HepG2 (cell line): ENCODE results near the gene TRIM7. TPM values are rescaled to one million over a fixed set of nuclear protein-coding genes. Genes with fewer than 3 reads are reported as not detected.

Source experiments
- DPF2 ChIP-seq: sonication (generic); formaldehyde crosslinking; IDR thresholded peaks from 2 replicates; pipeline ENCODE4 v1.4.0; 2020; ENCODE audit warnings: mild to moderate bottlenecking, low read depth, missing genetic modification reagents, borderline replicate concordance
- ELK4 ChIP-seq: sonication (generic); formaldehyde crosslinking; IDR thresholded peaks from 2 replicates; pipeline ENCODE4 v1.9.0; 2021; ENCODE audit warnings: missing genetic modification reagents, borderline replicate concordance
- FOXP4 ChIP-seq: sonication (generic); formaldehyde crosslinking; IDR thresholded peaks from 2 replicates; pipeline ENCODE4 v1.4.0; 2020; ENCODE audit warnings: missing genetic modification reagents
- GMEB2 ChIP-seq: IDR thresholded peaks from 2 replicates; pipeline ENCODE4 v1.6.1; 2016; ENCODE audit warnings: missing biosample characterization, missing genetic modification reagents, low read depth
- HIC2 ChIP-seq: sonication (generic); formaldehyde crosslinking; IDR thresholded peaks from 2 replicates; pipeline ENCODE4 v1.9.0; 2022; ENCODE audit warnings: low read depth, missing genetic modification reagents
- MTA3 ChIP-seq: sonication (generic); formaldehyde crosslinking; IDR thresholded peaks from 2 replicates; pipeline ENCODE4 v1.4.0; 2020; ENCODE audit warnings: missing genetic modification reagents
- NR2C2 ChIP-seq: sonication (generic); formaldehyde crosslinking; IDR thresholded peaks from 2 replicates; pipeline ENCODE4 v1.4.0; 2020; ENCODE audit warnings: missing genetic modification reagents, mild to moderate bottlenecking, moderate library complexity, borderline replicate concordance
- NR3C1 ChIP-seq: sonication (generic); formaldehyde crosslinking; IDR thresholded peaks from 2 replicates; pipeline ENCODE4 v1.4.0; 2020; ENCODE audit warnings: missing genetic modification reagents
- POLR2G ChIP-seq: fragments of 200-400 bp; formaldehyde crosslinking; IDR thresholded peaks from 2 replicates; pipeline ENCODE4 v1.6.1; 2018; ENCODE audit warnings: mild to moderate bottlenecking, low read depth, low read length, moderate library complexity
- TCF12 ChIP-seq, 2 experiments: fragments of 450-650 bp in 1 of 2; sonication (generic) in 1 of 2; formaldehyde crosslinking in 1 of 2; IDR thresholded peaks; 2 replicates each; pipeline versions ENCODE4 v1.6.1 to v1.8.0; 2017 to 2022; ENCODE audit warnings: antibody characterized with exemption in 1 of 2, mild to moderate bottlenecking in 1 of 2, missing genetic modification reagents in 1 of 2, moderate library complexity in 1 of 2
- TOPORS ChIP-seq: sonication (generic); formaldehyde crosslinking; IDR thresholded peaks from 2 replicates; pipeline ENCODE4 v1.8.0; 2023; ENCODE audit warnings: mild to moderate bottlenecking, missing genetic modification reagents
- TP53 ChIP-seq: sonication (generic); formaldehyde crosslinking; conservative IDR thresholded peaks from 2 replicates; pipeline ENCODE4 v1.4.0; 2020; ENCODE audit warnings: missing genetic modification reagents
- TRIM22 ChIP-seq: fragments of 450-650 bp; IDR thresholded peaks from 2 replicates; pipeline ENCODE4 v1.6.1; 2017
- ZC3H13 ChIP-seq: sonication (generic); formaldehyde crosslinking; IDR thresholded peaks from 2 replicates; pipeline ENCODE4 v1.8.1; 2023; ENCODE audit warnings: mild to moderate bottlenecking, missing genetic modification reagents, moderate library complexity
- ZNF713 ChIP-seq: sonication (generic); formaldehyde crosslinking; IDR thresholded peaks from 2 replicates; pipeline ENCODE4 v1.4.0; 2020; ENCODE audit warnings: mild to moderate bottlenecking, missing genetic modification reagents
- ZNF747 ChIP-seq: sonication (generic); formaldehyde crosslinking; IDR thresholded peaks from 2 replicates; pipeline ENCODE4 v1.8.1; 2023; ENCODE audit warnings: missing genetic modification reagents, mild to moderate bottlenecking, borderline replicate concordance
- ZNF761 ChIP-seq: sonication (generic); formaldehyde crosslinking; conservative IDR thresholded peaks from 2 replicates; pipeline ENCODE4 v1.4.0; 2020; ENCODE audit warnings: mild to moderate bottlenecking, missing genetic modification reagents
- ZNF776 ChIP-seq: sonication (generic); formaldehyde crosslinking; IDR thresholded peaks from 2 replicates; pipeline ENCODE4 v1.4.0; 2020; ENCODE audit warnings: mild to moderate bottlenecking, missing genetic modification reagents
- ZNF777 ChIP-seq: sonication (generic); formaldehyde crosslinking; IDR thresholded peaks from 2 replicates; pipeline ENCODE4 v1.4.0; 2020; ENCODE audit warnings: missing genetic modification reagents
- ZSCAN30 ChIP-seq: sonication (generic); formaldehyde crosslinking; IDR thresholded peaks from 2 replicates; pipeline ENCODE4 v1.5.0; 2020; ENCODE audit warnings: mild to moderate bottlenecking, missing genetic modification reagents
- polyA plus RNA-seq, 8 experiments: library from polyadenylated mRNA; depleted of rRNA in 3 of 8; stranded (reverse) in 7 of 8; unstranded in 1 of 8; fragments of >200 nt; fragmentation: Illumina TruSeq in 4 of 8; extraction: Trizol in 4 of 8; gene quantifications; 2 replicates each; pipeline versions ENCODE4 v1.2.1 to v1.2.3, GENCODE V29; 2011 to 2016; ENCODE audit warnings: low read depth in 4 of 8, missing spikeins in 1 of 8, mixed read lengths in 1 of 8; ENCODE audit not compliant: insufficient read depth in 1 of 8
- total RNA-seq, 5 experiments: library from RNA; depleted of rRNA; stranded (reverse); fragments of >200 nt; fragmentation: Illumina TruSeq; extraction: Trizol; gene quantifications; 2 replicates each; pipeline ENCODE4 v1.2.3, GENCODE V29; 2016; ENCODE audit warnings: low read depth in 1 of 5

TRIM7 gene
- total and polyA plus RNA-seq, 2 of the 13 experiments (the other 11 are each of a cell fraction or from before 2014, with no cell fraction given) = 0.13 TPM; not detected in 1

- TF ChIP-seq ZSCAN30 (CRISPR knock-in tag) (peak; percentile 52; the same call in 1 of the 2 replicates), TOPORS (CRISPR knock-in tag) (peak; percentile 76; the same call in 1 of the 2 replicates), TCF12 (IDR thresholded peaks at IDR 0.05) (no peak), TCF12 (CRISPR knock-in tag; IDR thresholded peaks at IDR 0.05) (peak; percentile 39; the same call in 1 of the 2 replicates), ZNF777 (peak; percentile 70), NR2C2 (CRISPR knock-in tag) (0 out of 2 replicates have a peak, but pooled peaks have one; percentile 31), HIC2 (CRISPR knock-in tag) (peak; percentile 49), ZC3H13 (peak; percentile 79; the same call in 1 of the 2 replicates), ELK4 (no peak), FOXP4 (CRISPR knock-in tag) (peak; percentile 41), ZNF713 (CRISPR knock-in tag) (0 out of 2 replicates have a peak, but pooled peaks have one; percentile 68), POLR2G (no peak), TP53 (peak; percentile 70; the same call in 1 of the 2 replicates), TRIM22 (no peak), ZNF761 (CRISPR knock-in tag) (no peak), GMEB2 (CRISPR knock-in tag) (no peak), DPF2 (CRISPR knock-in tag) (no peak), ZNF776 (CRISPR knock-in tag) (peak; percentile 56; the same call in 1 of the 2 replicates), MTA3 (CRISPR knock-in tag) (no peak), NR3C1 (CRISPR knock-in tag) (no peak), ZNF747 (CRISPR knock-in tag) (no peak)
Observed at GRCh38 chr5:181221792-181222629, 17.0 kb upstream of the TRIM7 start (continued).
